NCI-H774 (cell line): ENCODE results near the gene FAM3B.
"Not testable (repeated sequence)": the region's sequence is repeated elsewhere in the genome, so short reads cannot be mapped to it uniquely, and the experiment has no call there.

Experiments
- DNase-seq: peaks from one replicate; lab custom pipeline; 2025; lab: John Stamatoyannopoulos, UW

FAM3B gene

DNA sequence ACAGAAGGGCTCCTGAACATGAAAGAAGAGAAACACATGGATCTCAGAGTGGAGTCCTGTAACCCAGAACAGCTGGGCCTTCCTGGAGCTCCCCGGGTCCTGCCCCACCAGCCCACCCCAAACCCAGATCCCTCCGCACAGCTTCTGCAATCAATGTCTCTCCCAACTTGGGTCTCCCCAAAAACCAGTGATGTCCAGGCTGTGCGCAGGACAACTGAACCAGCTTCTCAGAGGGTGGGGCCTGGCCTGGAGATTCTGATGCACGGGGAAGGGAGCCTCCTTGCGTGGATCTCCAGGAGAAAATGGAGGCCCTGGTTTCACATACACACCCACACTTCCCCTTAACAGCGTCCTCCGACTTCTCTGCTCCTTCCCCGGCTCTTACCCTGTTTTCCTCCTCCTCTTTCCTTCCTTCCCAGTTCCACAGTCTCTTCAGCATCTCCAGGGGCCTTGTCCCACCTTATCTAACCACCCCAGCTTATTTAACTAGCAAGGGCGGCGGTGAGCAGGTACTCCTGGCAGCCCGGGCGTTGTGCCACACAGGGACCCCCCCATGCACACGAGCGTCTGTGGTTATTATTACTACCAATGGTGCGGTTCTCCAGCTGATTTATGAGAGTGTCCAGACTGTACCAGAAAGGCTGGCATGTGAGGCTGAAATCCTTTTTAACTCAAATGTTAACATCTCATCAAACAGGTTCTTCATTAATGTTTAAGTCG lies 34.0 kb downstream of the FAM3B start:
- DNase-seq, result no peak

DNA sequence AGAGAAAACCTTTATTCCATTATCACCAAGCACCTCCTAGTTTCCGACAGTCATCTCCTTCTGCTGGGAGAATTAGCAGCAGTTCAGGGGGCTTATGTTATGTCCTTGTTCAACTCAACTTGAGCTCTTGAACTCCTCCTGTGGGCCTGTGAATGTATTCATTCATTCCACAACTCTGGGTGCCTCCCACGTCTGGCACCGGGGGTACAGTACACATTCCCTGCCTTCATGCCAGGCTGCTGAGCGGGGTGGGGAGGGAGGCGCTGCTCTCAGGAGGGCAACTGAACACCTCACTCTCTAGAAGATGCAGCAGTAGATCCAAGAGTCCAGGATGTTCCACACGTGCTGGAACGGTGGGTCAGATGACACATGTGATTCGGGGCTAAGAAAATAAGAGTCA lies 40.9 kb downstream of the FAM3B start:
- DNase-seq, result no peak

DNA sequence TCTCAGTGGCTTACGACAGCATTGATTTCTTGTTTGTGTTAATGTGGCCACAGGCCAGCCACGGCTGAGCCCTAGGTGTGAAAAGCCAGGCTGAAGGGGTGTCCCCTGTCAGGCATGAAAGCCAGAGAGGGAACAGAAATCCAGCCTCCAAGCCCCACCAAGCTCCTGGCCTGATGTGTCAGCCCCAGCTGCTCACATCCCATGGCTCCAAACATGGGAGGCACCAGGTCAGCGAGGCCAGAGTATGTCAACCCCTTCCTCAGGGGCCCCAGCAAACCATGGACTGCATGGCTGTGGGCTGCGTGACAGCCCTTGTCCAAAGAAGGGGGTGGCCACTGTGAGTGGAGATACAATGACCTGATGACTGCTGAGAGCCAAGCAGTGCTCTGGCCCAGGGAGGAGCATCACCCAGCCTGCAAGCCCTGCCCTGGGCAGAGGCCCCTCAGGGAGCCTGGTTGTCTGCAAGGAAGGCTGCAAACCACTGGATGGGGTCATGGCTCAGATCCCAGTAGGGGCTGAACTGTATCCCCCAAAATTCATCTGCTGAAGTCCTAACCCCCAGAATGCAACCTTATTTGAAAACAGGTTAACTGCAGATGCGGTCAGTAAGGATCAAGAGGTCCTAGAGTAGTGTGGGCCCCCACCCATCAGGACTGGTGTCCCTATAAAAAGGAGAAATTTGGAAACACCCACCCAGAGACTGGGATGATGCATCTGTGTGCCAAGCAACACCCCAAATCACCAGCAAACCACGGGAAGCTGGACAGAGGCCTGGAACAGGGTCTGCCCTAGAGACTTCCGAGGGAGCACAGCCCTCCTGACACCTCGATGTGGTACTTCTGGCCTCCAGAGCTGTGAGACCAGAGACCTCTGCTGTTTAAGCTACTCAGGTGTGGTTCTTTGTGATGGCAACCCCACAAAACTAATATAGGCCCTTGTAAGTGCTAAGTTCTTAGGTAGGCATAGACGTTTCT lies 41.9 kb downstream of the FAM3B start:
- DNase-seq, result no peak

DNA sequence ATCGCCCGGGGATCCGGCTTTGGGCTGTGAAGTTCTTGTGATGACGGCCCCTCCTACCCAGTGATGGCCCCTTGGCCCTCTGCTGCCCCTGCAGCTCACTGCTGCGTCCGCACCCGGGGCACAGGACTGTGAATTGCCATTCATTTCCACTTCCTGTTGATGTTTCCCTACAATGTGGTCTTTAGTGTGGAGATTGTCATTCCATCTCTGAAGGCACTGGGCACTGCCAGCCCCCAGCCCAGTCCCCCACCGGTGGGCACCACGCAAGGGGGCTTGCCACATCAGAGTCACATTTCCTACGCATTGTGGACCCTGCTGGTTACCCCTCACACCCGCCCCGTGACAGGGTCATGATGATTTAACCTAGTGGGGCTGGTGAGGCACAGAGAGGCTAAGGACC lies 42.7 kb downstream of the FAM3B start:
- no peak for DNase-seq

DNA sequence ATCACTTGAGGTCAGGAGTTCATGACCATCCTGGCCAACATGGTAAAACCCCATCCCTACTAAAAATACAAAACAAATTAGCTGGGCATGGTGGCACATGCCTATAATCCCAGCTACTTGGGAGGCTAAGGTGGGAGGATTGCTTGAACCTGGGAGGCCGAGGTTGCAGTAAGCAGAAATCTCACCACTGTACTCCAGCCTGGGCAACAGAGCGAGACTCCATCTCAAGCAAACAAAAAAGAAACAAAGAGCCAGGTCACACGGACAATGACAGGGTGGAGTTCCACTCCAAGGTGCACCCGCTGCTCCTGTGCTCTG lies 43.1 kb downstream of the FAM3B start:
- DNase-seq, result not testable (repeated sequence)

DNA sequence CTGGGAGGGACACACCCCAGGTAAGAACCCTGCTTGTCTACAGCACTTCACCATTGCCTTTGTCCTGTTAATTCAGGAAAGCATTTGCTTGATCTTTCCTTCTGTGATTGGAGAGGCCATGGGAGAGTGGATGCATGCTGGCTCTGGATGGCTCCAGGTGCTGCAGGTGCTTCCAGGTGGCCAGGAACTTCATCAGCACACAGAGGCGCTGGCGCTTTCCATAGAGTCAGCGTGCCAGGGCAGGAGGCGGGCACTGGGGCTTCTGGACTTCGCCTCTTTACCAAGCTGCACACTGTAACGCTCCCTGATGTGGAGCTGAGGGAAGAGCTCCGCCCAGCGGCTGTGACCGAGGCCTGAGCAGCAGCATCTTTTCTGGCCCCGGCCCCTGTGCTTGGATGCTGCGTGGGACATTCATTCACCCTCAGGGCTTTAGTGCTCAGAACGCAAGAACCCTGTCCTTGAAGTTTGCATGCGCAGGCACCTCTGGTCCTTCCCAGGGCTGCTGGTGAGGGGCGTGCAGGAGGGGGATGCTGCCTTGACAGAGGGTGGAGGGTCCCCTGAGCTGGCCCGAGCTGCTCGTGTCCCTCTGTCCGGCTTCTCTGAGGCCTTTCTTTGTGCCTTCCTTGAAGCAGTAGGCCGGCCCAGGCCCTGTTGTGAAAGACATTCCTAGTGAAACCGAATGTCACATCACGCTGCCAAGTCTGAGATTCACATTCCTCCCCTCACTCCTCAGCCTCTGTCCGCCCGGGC lies 43.6 kb downstream of the FAM3B start:
- DNase-seq, result peak; percentile 4

DNA sequence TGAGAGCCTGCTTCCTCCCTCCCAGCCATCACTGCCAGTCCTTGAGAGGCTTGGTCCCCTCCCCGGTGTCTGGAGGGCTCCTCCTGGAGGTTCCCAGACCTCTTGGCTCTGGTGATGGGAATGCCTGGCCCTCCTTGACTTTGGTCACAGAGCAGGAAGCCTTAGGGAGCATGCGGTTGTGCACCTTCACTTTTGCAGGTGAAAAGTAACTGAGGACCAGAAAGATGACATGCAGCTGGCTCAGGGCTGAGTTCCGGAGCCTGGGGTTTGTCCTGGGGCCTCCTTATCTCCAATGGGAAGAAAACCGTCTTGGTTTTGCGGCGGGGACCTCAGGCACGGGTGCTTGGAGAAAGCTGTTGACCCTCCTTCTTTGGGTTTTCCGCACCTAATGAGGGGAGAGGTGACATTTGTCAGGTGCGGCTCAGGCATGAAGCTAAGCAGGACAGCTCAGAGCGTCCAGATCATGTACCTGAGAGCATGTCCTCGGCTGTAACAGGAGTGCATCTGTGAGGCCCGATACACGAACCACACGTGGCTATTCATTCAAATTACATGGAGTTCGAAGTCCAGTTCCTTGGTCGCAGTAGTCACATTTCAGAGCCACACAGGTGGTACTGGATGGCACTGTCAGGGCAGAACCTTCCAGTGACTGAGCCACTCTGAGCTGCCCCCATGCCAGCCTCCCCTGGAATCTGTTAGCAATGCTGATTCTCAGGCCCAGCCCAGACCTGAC lies 44.6 kb downstream of the FAM3B start:
- no peak for DNase-seq

DNA sequence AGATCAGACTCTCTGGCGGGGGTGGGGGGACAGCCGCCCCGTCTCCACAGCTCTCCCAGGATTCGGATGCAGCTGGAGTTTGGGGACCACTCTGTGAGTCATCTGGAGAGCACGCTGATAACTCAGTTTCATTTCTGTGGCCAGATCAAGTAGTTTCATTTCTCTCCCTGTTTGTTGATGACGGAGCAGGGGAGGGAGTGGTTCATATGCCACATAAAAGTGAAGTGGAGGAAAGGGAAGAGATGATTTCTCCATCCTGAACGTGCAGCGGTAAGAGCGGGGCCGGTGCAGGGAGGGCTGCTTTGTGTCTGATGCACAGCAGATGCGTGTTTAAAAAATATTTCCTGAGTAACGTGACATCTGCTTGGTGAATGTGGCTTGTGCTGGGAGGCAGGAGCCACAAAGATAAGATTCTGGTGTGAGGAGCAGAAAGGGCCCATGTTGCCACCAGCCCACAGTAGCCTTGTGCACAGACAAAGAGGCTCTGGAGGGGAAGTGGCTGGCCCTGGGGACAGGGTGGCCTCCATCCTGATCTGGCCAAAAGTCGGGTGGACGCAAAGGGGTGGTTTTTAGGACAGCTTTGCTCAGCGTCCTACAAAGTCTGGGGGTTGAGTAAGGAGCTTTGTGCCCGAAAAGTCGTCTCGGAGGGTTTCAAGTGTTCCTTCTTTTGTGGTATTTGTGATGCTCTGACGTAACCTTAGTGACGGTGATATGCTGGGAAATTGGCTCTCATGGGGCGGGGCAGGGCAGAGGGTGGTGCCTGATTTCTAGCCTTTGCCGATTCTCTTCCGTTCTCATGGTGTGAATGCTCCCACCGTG lies 45.4 kb downstream of the FAM3B start, which contains the start of gene MX2:
Gene MX2 (plus strand): TSS at position 242 of the 819 bp plus-strand sequence. CDS start 14,880 bp downstream, outside the sequence.
- peak; percentile 21 for DNase-seq

DNA sequence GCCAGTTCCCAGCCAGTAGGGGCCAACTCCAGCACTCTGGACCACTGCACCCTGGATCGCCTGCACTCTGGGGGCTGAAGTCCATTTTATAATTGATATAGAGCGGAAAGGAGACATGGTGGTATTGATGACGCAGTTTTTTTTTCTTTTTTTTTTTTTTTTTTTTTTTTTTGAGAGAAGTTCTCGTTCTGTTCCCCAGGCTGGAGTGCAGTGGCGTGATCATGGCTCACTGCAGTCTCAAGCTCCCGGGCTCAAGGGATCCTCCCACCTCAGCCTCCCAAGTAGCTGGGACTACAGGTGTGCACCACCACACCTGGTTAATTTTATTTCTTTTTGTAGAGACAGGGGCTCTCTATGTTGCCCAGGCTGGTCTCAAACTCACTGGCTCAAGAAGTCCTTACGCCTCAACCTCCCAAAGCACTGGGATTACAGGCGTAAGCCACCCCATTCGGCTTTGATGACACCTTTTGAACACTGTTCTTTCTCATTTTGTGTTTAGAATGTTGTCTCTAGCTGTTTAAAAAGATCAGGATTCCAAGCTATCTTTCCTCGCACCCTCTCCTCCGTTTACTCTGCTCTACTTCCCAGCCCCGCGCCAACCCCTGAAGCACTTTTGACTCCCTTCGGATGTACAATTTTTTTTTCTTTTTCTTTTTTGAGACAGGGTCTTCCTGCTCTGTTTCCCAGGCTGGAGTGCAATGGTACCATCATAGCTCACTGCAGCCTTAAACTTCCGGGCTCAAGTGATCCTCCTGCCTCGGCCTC lies 46.2 kb downstream of the FAM3B start:
- no peak for DNase-seq

DNA sequence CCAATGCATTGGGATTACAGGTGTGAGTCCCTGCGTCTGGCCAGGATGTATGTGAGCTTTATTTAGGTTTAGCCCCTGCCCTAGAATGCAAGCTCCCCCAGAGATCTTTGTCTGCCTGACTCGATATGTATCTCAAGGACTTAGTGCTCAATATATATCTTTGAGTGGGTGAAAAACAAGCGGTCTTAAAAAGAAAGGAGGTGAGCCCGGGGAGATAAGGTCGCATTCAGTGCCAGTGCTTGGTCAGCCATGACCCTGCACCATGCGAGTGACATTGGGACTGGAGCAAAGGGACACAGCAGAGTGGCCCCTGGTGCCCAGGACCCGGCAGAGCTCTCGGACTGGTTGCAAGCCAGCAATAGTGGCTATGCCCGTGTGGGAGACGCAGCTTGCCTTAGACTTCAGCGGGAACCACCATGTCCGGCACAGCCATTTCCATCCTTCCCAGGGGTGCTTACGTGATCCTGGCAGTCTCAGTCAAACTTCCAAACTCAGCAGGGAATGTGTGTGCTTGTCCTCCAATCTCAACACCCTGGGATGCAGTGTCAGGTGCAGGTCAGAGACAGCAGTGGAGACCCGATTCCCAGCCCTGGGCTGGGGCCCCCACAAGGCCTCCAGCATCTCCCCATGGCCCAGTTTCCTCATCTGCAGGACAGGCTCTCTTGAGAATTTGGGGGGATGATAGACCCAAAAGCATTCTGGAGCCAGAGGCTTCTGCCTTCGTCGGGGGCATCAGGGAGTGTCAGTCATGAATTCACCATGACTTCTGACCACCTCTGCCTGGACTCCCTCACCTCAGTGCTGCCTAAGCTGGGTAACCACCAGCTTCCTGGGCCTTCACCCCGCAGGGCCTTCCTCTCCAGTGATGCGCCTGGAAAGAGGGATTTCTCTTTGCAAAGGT lies 47.0 kb downstream of the FAM3B start:
- no peak for DNase-seq

DNA sequence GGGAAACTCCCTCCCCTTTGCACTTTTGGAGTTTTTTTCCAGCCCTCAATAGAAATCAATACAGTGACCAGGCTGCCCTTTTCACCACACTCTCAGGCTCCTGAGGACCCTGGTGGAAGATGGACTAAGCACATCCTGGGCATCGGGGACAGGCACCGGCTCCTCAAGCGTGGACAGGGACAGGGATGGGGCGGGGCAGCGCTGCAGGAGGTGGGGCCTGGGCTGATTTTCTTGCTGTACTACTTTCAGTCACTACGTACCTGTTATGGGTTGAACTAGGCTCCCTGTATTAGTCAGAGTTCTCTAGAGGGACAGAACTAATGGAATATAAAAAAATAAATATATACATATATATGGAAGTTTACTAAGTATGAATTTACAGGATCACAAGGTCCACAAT lies 47.7 kb downstream of the FAM3B start:
- no peak for DNase-seq

DNA sequence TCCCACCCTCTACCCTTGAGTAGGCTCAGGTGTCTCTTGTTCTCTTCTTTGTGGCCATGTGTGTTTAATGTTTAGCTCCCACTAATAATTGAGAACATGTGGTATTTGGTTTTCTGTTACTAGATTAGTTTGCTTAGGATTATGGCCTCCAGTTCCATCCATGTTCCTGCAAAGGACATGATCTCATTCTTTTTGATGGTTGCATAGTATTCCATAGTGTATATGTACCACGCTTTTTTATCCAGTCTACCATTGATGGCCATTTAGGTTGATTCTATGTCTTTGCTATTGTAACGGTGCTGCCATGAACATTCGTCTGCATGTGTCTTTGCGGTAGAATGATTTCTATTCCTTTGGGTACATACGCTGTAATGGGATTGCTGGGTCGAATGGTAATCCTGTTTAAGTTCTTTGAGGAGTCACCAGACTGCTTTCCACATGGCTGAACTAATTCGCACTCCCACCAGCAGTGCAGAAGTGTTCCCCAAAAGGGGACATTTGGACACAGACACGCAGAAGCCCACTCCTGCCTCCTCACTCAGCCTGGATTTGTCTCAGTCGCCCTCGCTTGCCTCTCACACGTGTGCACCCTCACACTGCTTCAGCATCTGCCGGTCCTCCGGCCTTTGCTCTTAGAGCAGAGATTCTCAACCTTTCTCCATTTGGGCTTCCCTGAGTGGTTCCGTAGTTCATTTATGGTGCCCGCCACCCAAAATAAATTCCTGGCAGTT lies 48.9 kb downstream of the FAM3B start:
- DNase-seq, result no peak

DNA sequence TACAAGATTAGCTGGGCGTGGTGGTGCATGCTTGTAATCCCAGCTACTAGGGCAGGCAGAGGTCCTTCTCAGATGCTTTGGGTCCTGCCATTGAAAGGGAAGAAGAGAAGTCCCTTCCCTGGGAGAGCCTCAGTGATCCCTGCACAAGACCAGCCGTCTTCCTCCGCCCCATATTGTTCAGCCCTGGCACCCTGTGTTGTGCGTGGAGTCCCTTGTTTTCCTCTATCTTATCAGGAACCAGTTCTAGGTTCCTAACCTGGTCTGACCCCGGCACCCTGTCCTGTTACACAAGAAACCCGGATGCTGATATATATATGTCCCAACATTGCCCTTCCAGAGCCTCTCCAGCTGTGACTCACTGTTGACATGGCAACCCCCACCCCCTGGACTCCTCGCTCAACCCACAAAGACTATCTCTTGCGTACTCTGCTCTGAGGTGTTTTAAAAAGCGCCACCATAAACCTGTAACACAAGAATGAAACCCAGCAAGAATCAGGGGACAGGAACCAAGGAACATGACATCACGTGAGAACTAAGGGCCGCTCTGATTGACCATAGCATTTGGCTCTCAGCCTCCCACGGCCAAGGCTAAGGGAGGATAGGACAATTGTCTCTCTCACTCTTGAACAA lies 50.0 kb downstream of the FAM3B start:
- no peak for DNase-seq

DNA sequence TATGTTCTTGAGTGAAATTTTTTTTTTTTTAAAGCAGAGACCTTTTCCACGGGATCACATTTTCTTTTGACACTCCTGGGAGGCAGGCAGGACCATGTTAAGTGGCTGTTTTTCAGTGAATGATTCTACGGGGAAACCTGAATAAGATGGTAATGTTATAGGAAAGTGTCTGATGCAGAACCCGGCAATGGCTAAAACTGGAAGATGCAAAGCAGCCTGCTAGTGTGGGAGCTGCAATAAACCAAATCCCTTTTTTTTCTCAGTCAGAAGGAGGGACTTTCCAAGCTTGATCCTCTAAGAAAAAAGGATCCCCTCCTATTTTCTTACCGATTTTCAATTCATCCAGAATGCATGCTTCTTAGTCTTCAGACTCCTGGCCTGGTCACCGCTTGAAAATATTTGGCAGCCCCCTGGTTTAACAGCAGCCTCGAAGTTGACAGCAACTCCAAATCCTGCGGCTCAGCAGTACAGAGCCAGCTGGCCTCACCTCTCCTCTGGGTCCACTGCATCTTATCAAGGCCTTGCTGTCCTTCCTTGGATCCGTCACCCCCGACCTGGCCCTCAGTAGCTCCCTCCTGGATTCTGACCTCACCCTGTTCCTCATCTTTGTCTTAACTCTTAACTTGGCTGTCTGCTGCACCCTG lies 50.8 kb downstream of the FAM3B start:
- no peak for DNase-seq

DNA sequence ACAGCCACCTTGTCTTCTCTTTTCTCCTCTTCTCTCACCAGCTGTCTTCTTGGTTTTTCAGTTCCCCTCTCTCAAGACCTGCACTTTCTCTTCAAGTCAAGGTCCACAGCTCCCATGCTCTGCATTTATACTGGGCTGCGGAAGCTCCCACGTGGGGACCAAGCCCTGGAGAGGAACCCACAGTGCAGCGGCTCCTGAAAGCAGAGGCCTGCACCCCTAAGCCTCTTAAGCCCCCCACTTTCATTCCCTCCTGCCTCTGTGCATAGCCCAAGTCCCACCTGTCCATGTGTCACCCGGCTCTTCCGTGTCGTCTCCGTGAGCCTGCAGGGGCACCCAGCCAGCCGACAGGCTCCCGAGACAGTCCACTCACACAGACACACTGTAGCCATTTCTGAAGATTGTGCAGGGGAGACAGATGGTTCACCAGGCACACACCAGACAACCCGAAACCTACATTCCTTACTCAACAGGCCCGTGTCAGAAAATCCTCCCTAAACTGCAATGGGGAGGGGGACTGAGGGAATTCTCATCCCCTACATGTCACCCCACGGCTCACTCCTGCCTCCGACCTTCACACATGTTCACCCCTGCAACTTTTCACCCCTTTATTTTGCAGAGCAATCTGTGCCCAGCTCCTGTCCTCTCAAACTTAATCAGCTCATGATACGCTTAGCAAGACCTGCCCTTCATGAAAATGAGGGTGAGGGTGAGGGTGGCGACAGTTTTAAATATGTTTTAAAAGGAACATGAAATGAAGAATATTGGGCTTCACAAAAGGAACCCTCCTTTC lies 51.5 kb downstream of the FAM3B start:
- DNase-seq, result no peak

DNA sequence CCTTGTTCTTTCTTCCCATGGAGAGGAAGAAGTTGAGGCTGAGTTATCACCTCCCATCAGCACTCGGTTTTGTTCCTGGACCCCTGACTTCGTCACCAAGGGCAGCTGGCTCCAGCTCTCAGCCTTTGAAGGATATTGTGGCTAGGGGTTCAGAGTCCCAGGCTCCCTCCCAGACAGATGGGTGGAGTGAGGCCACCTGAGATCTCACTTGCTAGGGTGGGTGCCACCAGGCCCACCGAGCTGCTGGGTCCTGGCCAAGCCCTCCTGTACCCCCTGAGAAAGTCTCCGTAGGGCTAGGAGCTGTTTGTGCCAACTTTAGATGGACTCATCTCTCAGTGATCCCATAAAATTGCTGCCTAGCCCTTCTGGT lies 52.1 kb downstream of the FAM3B start:
- DNase-seq, result no peak
